GM19438 (cell line): ENCODE data around the gene CCBE1.

Experiments
- ATAC-seq: cut with Tn5 transposase; IDR thresholded peaks from one replicate; pipeline ENCODE4 v1.9.1; 2021; ENCODE audit warnings: low read depth; ENCODE audit not compliant: unreplicated experiment

CCBE1 gene

GRCh38 chr18:59577386-59577655, 119.9 kb downstream of the CCBE1 start:
- no peak for ATAC-seq

GRCh38 chr18:59576541-59577385, 120.5 kb downstream of the CCBE1 start:
- ATAC-seq: no peak

- no peak for ATAC-seq
These were observed 121.2 kb downstream of the CCBE1 start for GRCh38 chr18:59575995-59576394.

- no peak for ATAC-seq
These were observed 123.3 kb downstream of the CCBE1 start for GRCh38 chr18:59573962-59574361.

- no peak for ATAC-seq
These were observed 125.3 kb downstream of the CCBE1 start for GRCh38 chr18:59571902-59572301.

GRCh38 chr18:59570796-59571195, 126.4 kb downstream of the CCBE1 start:
- ATAC-seq: no peak

- ATAC-seq: no peak
These were observed 127.0 kb downstream of the CCBE1 start for GRCh38 chr18:59570101-59570775.

GRCh38 chr18:59569390-59569791, 127.8 kb downstream of the CCBE1 start:
- no peak for ATAC-seq

GRCh38 chr18:59567431-59567830, 129.8 kb downstream of the CCBE1 start:
- no peak for ATAC-seq

GRCh38 chr18:59566533-59566971, 130.7 kb downstream of the CCBE1 start:
- no peak for ATAC-seq

GRCh38 chr18:59565957-59566356, 131.3 kb downstream of the CCBE1 start:
- ATAC-seq: no peak

GRCh38 chr18:59564561-59564960, 132.7 kb downstream of the CCBE1 start:
- no peak for ATAC-seq

GRCh38 chr18:59563176-59563785, 133.9 kb downstream of the CCBE1 start:
- ATAC-seq: no peak

GRCh38 chr18:59562751-59563150, 134.5 kb downstream of the CCBE1 start:
- no peak for ATAC-seq

GRCh38 chr18:59561612-59562011, 135.6 kb downstream of the CCBE1 start:
- no peak for ATAC-seq

GRCh38 chr18:59560556-59560955, 136.7 kb downstream of the CCBE1 start:
- no peak for ATAC-seq

- ATAC-seq: no peak
These were observed 137.7 kb downstream of the CCBE1 start for GRCh38 chr18:59559528-59559927.

GRCh38 chr18:59555995-59556659, 141.1 kb downstream of the CCBE1 start:
- ATAC-seq: no peak

GRCh38 chr18:59554796-59555335, 142.4 kb downstream of the CCBE1 start:
- no peak for ATAC-seq

- no peak for ATAC-seq
These were observed 143.9 kb downstream of the CCBE1 start for GRCh38 chr18:59553273-59553870.
